Panc1 (cell line): ENCODE data around the gene GRID1.

Experiments
- SIN3A ChIP-seq: IDR thresholded peaks from 2 replicates; pipeline ENCODE4 v1.6.1; 2012; ENCODE audit warnings: low read depth, mild to moderate bottlenecking, low read length, moderate library complexity, borderline replicate concordance; ENCODE audit not compliant: insufficient read depth
- TF ChIP-seq, protein P1 (sequence below): fragments of 450-650 bp; IDR thresholded peaks from 2 replicates; pipeline ENCODE4 v1.5.1; 2017; ENCODE audit warnings: mild to moderate bottlenecking
- TF ChIP-seq, protein P2 (sequence below), 2 experiments: IDR thresholded peaks; 2 replicates each; pipeline ENCODE4 v1.6.1; 2011 to 2012; ENCODE audit warnings: low read depth in 2 of 2, control low read depth in 1 of 2, low read length in 1 of 2, mild to moderate bottlenecking in 1 of 2, moderate library complexity in 1 of 2; ENCODE audit not compliant: insufficient read depth in 1 of 2

DNA sequence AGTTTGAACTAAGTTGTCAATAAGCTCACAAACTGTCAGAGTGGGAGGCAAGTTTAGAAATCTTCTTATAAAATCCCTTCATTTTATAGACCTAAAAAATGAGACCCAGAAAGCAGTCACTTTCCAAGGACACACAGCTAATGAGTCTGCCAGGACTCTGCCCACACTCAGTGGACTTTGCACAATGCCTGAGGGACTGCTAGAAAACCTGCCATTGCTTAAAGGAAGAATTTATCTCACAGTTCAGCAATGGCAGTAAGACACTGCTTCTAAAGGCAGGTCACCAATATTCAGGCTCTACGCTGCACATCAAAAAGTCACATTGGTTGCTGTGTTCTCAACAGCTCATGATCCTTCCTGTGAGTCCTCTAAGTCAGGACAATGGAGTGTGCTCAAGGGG is 698.1 kb downstream of the GRID1 start:
- TF ChIP-seq, protein P1, sequence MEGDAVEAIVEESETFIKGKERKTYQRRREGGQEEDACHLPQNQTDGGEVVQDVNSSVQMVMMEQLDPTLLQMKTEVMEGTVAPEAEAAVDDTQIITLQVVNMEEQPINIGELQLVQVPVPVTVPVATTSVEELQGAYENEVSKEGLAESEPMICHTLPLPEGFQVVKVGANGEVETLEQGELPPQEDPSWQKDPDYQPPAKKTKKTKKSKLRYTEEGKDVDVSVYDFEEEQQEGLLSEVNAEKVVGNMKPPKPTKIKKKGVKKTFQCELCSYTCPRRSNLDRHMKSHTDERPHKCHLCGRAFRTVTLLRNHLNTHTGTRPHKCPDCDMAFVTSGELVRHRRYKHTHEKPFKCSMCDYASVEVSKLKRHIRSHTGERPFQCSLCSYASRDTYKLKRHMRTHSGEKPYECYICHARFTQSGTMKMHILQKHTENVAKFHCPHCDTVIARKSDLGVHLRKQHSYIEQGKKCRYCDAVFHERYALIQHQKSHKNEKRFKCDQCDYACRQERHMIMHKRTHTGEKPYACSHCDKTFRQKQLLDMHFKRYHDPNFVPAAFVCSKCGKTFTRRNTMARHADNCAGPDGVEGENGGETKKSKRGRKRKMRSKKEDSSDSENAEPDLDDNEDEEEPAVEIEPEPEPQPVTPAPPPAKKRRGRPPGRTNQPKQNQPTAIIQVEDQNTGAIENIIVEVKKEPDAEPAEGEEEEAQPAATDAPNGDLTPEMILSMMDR, result no peak
- TF ChIP-seq, protein P2, sequence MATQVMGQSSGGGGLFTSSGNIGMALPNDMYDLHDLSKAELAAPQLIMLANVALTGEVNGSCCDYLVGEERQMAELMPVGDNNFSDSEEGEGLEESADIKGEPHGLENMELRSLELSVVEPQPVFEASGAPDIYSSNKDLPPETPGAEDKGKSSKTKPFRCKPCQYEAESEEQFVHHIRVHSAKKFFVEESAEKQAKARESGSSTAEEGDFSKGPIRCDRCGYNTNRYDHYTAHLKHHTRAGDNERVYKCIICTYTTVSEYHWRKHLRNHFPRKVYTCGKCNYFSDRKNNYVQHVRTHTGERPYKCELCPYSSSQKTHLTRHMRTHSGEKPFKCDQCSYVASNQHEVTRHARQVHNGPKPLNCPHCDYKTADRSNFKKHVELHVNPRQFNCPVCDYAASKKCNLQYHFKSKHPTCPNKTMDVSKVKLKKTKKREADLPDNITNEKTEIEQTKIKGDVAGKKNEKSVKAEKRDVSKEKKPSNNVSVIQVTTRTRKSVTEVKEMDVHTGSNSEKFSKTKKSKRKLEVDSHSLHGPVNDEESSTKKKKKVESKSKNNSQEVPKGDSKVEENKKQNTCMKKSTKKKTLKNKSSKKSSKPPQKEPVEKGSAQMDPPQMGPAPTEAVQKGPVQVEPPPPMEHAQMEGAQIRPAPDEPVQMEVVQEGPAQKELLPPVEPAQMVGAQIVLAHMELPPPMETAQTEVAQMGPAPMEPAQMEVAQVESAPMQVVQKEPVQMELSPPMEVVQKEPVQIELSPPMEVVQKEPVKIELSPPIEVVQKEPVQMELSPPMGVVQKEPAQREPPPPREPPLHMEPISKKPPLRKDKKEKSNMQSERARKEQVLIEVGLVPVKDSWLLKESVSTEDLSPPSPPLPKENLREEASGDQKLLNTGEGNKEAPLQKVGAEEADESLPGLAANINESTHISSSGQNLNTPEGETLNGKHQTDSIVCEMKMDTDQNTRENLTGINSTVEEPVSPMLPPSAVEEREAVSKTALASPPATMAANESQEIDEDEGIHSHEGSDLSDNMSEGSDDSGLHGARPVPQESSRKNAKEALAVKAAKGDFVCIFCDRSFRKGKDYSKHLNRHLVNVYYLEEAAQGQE (IDR thresholded peaks at IDR 0.05; ENCODE audit: insufficient read depth in 1 of 2, low read depth in 2 of 2, low read length in 1 of 2), result no peak
- no peak for TF ChIP-seq SIN3A
